Heart left ventricle (tissue), 13 donors: ENCODE measurements around the gene TICAM2.

Experiments
- CTCF ChIP-seq, 12 donors: fragments of 200-600 bp; sonication (generic) in 4 of 12; IDR thresholded peaks; one replicate each; pipeline versions ENCODE4 v1.5.0 to v1.8.0; 2018 to 2022; ENCODE audit warnings: antibody characterized with exemption in 12 of 12, mild to moderate bottlenecking in 5 of 12
- POLR2A ChIP-seq, 2 donors: fragments of 450-650 bp; IDR thresholded peaks; one replicate each; pipeline ENCODE4 v1.6.1; 2017; ENCODE audit warnings: antibody characterized with exemption in 2 of 2, mild to moderate bottlenecking in 2 of 2, moderate library complexity in 2 of 2
- donor health status: ischemic (EF 13 %, LVEDD 7.1; RV severe dilation, severe dysfunction).
- donor health status: DM: no; HTN: yes; CAD: no.
- donor health status: DM: no; HTN: no; CAD: no.
- donor health status: ischemic (EF 25% LVEDD 6.9; RV normal size, moderate dysfunction).
- donor health status: ischemic (EF 25% LVEDD 5.7; RV mildly dilated, moderate dysfunction).
- donor health status: ischemic (EF 35%, LVEDD 5.7; RV mildly dilated, moderate dysfunction).
- donor health status: nonischemic (EF 11% LVEDD 7.7; RV severe dilation, severe dysfunction).
- donor health status: DM: yes; HTN: yes; CAD: no.
- donor health status: PGD.
- donor health status: ischemic (EF 29% LVEDD 5.4; RV normal size, mild dysfunction).
- donor health status: nonischemic (EF 23%, LVEDD 6.1; RV moderate dilation, normal function).

- peak; percentile 79 to 97 (median 90) for TF ChIP-seq CTCF (IDR thresholded peaks at IDR 0.05)
- no peak for TF ChIP-seq POLR2A (IDR thresholded peaks at IDR 0.05)
Measured at GRCh38 chr5:115634343-115635132, 32.3 kb upstream of the TICAM2 start.
